ENCODE measurements around the gene SLC34A1.
A peak's percentile ranks its signal among the peaks of the same experiment; 100 is the strongest.
"Not testable (repeated sequence)": the region's sequence is repeated elsewhere in the genome, so short reads cannot be mapped to it uniquely, and the experiment has no call there.

SLC34A1 gene

GRCh38 chr5:177368869-177369644 lies 15.2 kb upstream of the SLC34A1 start:
- no peak for DNase-seq (ENCODE audit: low spot score)
- Mint-ChIP-seq H3K36me3 (ENCODE audit: low read depth) (peaks cover 61% of the 10 kb centered on the region), H3K27me3 (ENCODE audit: low read depth) (no peaks in the 10 kb centered on the region), H3K4me1 (ENCODE audit: low read depth) (peaks cover 49% of the 10 kb centered on the region), H3K27ac (peak overlapping the region; percentile 3), H3K9me3 (no peaks in the 10 kb centered on the region), H3K4me3 (no peak overlapping the region)

- Mint-ChIP-seq H3K27ac (peak overlapping the region; percentile 3), H3K4me3 (no peak overlapping the region), H3K27me3 (ENCODE audit: low read depth) (no peaks in the 10 kb centered on the region), H3K4me1 (ENCODE audit: low read depth) (peaks cover 42% of the 10 kb centered on the region), H3K9me3 (no peaks in the 10 kb centered on the region), H3K36me3 (ENCODE audit: low read depth) (peaks cover 62% of the 10 kb centered on the region)
- no peak for DNase-seq (ENCODE audit: low spot score)
Measured at GRCh38 chr5:177369645-177370440, 14.4 kb upstream of the SLC34A1 start.

- Mint-ChIP-seq H3K36me3 (ENCODE audit: low read depth) (peaks cover 60% of the 10 kb centered on the region), H3K27ac (no peak overlapping the region)
Measured at GRCh38 chr5:177370488-177371119, 13.6 kb upstream of the SLC34A1 start.

DNA sequence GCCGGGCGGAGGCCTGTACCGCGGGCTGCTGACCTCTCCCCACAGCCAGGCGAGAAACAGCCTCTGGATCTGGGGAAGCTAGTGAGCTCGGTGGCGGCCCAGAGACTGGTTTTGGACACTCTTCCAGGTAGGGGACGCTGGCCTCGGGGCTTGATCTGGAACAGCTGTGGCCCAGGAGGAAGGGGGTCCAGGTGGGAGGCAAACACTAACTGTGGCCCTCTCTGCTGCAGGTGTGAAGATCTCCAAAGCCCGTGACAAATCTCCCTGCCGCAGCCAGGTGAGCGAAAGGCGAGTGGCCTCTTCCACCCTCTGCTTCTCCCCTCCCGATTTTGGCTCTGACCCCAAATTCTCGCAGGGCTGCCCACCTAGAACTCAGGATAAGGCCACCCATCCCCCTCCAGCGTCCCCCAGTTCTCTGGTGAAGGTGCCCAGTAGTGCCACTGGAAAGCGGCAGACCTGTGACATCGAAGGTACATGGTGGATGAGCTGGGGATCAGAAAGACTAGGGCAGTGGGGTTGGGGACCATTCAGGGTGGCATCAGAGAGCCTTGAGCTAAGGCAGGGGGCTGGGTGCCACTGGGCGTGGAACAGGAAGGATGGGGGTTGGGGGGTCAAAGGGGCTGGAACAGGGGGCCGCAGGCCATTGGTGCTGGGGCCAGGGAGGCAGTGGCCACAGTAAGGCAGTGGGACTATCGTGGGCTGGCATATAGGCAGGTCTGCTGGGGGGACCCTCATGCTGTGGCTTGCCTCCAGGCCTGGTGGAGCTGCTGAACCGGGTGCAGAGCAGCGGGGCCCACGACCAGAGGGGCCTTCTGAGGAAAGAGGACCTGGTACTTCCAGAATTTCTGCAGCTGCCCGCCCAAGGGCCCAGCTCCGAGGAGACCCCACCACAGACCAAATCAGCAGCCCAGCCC lies 12.9 kb upstream of the SLC34A1 start:
- Mint-ChIP-seq H3K36me3 (ENCODE audit: low read depth) (peaks cover 56% of the 10 kb centered on the region), H3K4me1 (ENCODE audit: low read depth) (peaks cover 39% of the 10 kb centered on the region), H3K27ac (peak overlapping the region; percentile 74), H3K9me3 (no peaks in the 10 kb centered on the region), H3K4me3 (peak overlapping the region; percentile 66), H3K27me3 (ENCODE audit: low read depth) (no peaks in the 10 kb centered on the region)
- DNase-seq (ENCODE audit: low spot score), result no peak

More at GRCh38 chr5:177370488-177371119, 13.6 kb upstream of the SLC34A1 start:
- Mint-ChIP-seq H3K4me1 (ENCODE audit: low read depth) (peaks cover 42% of the 10 kb centered on the region), H3K4me3 (peak overlapping the region; percentile 54), H3K9me3 (no peaks in the 10 kb centered on the region), H3K27me3 (ENCODE audit: low read depth) (no peaks in the 10 kb centered on the region)
- peak; percentile 52 for DNase-seq (ENCODE audit: low spot score)

DNA sequence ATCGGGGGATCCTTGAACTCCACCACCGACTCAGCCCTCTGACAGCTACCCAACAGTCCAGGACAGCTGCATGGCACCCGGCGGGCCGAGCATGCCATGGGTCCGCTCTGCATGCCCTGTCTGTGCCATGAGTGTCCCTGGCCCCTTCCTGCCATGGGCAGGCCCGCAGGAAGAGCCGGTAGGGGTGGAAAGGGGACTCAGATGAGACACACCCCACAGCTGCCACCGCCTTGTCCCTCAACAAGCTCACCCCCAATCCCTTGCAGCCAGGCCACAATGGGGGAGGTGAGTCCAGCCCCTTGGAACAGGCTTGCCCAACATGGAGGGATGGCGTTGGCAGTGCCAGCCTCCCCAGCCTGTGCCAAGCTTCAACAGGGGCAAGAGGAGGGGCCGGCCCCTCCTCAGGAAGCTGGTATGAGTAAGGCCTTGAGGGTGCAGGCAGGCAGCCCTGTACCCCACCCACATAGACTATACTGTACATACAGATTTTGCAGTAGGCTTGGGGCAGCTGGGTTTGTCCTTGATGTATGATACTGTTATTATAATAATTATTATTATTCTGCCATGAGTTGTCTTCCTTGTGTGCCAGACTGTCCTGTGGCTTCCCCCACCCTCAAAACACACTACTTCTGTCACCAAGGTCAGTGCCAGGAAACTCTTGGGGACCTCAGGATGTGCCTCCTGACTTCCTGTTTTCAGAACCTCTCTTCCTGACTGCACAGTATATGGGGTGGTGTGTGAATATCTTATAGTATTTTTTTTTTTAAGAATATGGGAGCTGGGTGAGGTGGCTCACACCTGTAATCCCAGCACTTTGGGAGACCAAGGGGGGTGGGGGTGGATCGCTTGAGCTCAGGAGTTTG lies 12.0 kb upstream of the SLC34A1 start:
- DNase-seq (ENCODE audit: low spot score), result no peak
- Mint-ChIP-seq H3K27ac (peak overlapping the region; percentile 90), H3K9me3 (no peaks in the 10 kb centered on the region), H3K4me3 (peak overlapping the region; percentile 75), H3K4me1 (ENCODE audit: low read depth) (peaks cover 37% of the 10 kb centered on the region), H3K36me3 (ENCODE audit: low read depth) (peaks cover 51% of the 10 kb centered on the region), H3K27me3 (ENCODE audit: low read depth) (no peaks in the 10 kb centered on the region)

DNA sequence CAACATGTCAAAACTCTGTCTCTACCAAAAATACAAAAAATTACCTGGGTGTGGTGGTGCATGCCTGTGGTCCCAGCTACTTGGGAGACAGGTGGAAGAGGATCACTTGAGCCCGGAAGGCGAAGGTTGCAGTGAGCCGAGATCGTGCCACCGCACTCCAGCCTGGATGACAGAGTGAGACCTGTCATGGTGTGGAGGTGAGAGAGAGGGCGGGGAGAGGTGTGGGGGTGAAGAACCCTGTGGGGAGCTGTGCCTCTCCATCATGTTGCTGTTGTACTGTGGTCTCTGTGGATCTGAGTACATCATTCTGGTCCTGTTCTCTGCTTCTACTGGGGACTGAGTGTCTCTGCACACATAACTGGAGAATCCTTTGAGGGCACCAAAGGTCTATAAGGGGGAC lies 11.3 kb upstream of the SLC34A1 start:
- peaks cover 51% of the 10 kb centered on the region for H3K36me3 Mint-ChIP-seq (ENCODE audit: low read depth)

GRCh38 chr5:177373806-177374205 lies 10.4 kb upstream of the SLC34A1 start:
- no peak for DNase-seq (ENCODE audit: low spot score)
- peak overlapping the region; percentile 49 for H3K27ac Mint-ChIP-seq
- H3K9me3 Mint-ChIP-seq, result no peaks in the 10 kb centered on the region
- peak overlapping the region; percentile 32 for H3K4me3 Mint-ChIP-seq
- no peaks in the 10 kb centered on the region for H3K27me3 Mint-ChIP-seq (ENCODE audit: low read depth)
- peaks cover 42% of the 10 kb centered on the region for H3K36me3 Mint-ChIP-seq (ENCODE audit: low read depth)
- peaks cover 32% of the 10 kb centered on the region for H3K4me1 Mint-ChIP-seq (ENCODE audit: low read depth)

More for the DNA sequence above, 11.3 kb upstream of the SLC34A1 start:
- peak overlapping the region; percentile 75 for H3K4me3 Mint-ChIP-seq
- no peaks in the 10 kb centered on the region for H3K27me3 Mint-ChIP-seq (ENCODE audit: low read depth)
- H3K27ac Mint-ChIP-seq, result peak overlapping the region; percentile 90
- peaks cover 37% of the 10 kb centered on the region for H3K4me1 Mint-ChIP-seq (ENCODE audit: low read depth)
- H3K9me3 Mint-ChIP-seq, result no peaks in the 10 kb centered on the region
- DNase-seq (ENCODE audit: low spot score), result no peak

GRCh38 chr5:177374211-177374610 lies 10.0 kb upstream of the SLC34A1 start:
- no peaks in the 10 kb centered on the region for H3K9me3 Mint-ChIP-seq
- H3K27me3 Mint-ChIP-seq (ENCODE audit: low read depth), result no peaks in the 10 kb centered on the region
- peaks cover 38% of the 10 kb centered on the region for H3K36me3 Mint-ChIP-seq (ENCODE audit: low read depth)
- peak overlapping the region; percentile 49 for H3K27ac Mint-ChIP-seq
- peak overlapping the region; percentile 32 for H3K4me3 Mint-ChIP-seq
- peaks cover 32% of the 10 kb centered on the region for H3K4me1 Mint-ChIP-seq (ENCODE audit: low read depth)
- no peak for DNase-seq (ENCODE audit: low spot score)

- H3K4me3 Mint-ChIP-seq; DNase-seq (ENCODE audit: low spot score); H3K9me3 Mint-ChIP-seq; H3K27me3 Mint-ChIP-seq (ENCODE audit: low read depth); H3K27ac Mint-ChIP-seq: not testable (repeated sequence)
- peaks cover 29% of the 10 kb centered on the region for H3K36me3 Mint-ChIP-seq (ENCODE audit: low read depth)
- H3K4me1 Mint-ChIP-seq (ENCODE audit: low read depth), result peaks cover 34% of the 10 kb centered on the region
Measured at GRCh38 chr5:177375516-177375915, 8.7 kb upstream of the SLC34A1 start.

GRCh38 chr5:177376107-177376506 lies 8.1 kb upstream of the SLC34A1 start:
- Mint-ChIP-seq H3K36me3 (ENCODE audit: low read depth) (peaks cover 29% of the 10 kb centered on the region), H3K27ac (no peak overlapping the region), H3K4me3 (no peak overlapping the region), H3K27me3 (ENCODE audit: low read depth) (no peaks in the 10 kb centered on the region), H3K9me3 (no peaks in the 10 kb centered on the region), H3K4me1 (ENCODE audit: low read depth) (peaks cover 34% of the 10 kb centered on the region)
- DNase-seq (ENCODE audit: low spot score), result no peak

GRCh38 chr5:177377851-177378776 lies 6.1 kb upstream of the SLC34A1 start:
- H3K27ac Mint-ChIP-seq, result no peak overlapping the region
- no peak for DNase-seq (ENCODE audit: low spot score)
- H3K27me3 Mint-ChIP-seq (ENCODE audit: low read depth), result peaks cover 3% of the 10 kb centered on the region
- H3K4me3 Mint-ChIP-seq, result no peak overlapping the region
- peaks cover 16% of the 10 kb centered on the region for H3K4me1 Mint-ChIP-seq (ENCODE audit: low read depth)
- peaks cover 11% of the 10 kb centered on the region for H3K36me3 Mint-ChIP-seq (ENCODE audit: low read depth)
- H3K9me3 Mint-ChIP-seq, result no peaks in the 10 kb centered on the region

All from T-helper 2 cell treated with Interferon-gamma antibody and Interleukin-4, amounts not matched to agents 5 μg/mL and 100 μg/mL, for 36 hours (primary cell).